Measurements from ENCODE around the gene PIK3R6. TPM values are rescaled to one million over a fixed set of nuclear protein-coding genes. Genes with fewer than 3 reads are reported as not detected.

Gene PIK3R6
- total RNA-seq, 2 donors from 2014 or later, result 1.1 to 2.1 TPM

DNA sequence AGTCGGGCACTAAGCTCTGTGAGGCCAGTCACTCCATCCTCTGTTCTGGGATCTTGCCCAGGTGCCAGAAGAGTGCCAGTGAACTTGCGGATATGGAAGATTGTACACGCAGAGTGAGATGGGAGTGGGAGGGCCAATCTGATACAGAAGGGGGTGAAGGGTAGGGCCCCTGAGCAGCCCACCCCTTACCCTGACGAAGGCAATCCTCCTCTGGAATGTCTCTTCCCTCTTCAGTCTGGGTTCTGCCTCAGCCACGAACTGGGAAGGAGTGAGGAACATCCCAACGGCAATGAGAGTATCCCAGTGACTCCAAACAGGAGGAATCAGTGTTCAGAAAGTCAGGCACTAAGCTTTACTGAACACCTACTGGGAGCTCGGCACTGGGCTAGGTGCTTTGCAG is 11.9 kb upstream of the PIK3R6 start:
- intact Hi-C loops (cut with DNase I), result no loop called here
- DNase-seq (ENCODE audit: low spot score), result no peak

DNA sequence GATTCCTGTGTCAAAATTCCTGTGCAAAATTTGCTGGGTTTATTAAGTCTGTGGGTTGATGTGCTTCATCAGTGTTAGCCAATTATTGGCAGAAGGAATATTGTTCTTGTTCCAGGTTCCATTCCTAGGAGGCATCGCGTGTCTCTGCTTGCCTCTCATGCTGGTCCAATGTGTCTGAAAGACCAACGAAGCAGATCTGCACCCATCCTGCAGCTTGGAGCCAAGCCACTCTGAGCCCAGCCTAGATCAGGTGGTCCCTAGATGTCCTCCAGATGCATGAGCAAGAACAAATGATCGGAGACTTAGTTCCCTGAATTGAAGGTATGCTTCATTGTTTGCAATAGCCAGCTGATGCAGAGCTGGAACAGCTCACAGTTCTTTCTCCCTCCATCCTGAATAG is 10.5 kb upstream of the PIK3R6 start:
- no peak for DNase-seq (ENCODE audit: low spot score)
- intact Hi-C loops (cut with DNase I), result no loop called here

DNA sequence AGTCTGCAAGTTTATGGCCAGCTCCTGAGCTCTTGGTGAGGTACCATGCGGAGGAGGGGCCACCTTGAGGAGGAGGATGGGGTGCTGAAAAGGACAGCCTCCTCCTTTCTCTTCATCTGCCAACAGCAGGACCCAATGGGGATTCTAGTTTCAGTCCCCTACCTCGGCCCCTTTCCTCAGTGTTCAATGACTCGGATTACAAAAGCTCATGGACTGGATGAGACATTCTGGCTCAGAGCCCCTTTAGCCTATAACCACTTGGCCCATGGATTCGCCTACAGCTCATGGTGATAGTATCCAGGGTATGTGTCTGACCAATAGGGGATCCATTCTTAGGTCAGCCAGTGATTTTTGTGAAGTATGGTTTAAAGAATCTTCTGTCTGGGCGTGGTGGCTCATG is 8.5 kb upstream of the PIK3R6 start:
- no peak for DNase-seq (ENCODE audit: low spot score)
- intact Hi-C loops (cut with DNase I), result no loop called here

DNA sequence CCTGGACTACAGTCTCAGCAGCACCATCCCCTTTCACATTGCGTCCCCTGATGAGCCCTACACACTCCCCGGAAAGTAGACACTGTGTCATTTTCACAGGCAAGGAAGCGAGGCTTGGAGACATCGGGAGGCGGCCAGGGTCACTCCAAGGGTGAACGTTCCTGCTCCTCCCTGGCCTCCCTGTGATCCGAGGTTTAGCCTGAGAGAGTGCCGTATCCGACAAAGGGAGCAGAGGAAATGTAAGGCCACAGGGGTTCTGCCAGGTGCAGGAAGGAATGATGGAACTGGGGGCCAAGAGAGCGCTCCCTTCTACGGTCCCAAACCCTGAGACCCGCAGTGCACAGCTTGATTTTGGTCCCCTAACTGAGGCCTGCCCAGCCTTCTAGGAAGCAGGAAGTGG is 8.0 kb upstream of the PIK3R6 start:
- intact Hi-C loops (cut with DNase I), result no loop called here
- no peak for DNase-seq (ENCODE audit: low spot score)

DNA sequence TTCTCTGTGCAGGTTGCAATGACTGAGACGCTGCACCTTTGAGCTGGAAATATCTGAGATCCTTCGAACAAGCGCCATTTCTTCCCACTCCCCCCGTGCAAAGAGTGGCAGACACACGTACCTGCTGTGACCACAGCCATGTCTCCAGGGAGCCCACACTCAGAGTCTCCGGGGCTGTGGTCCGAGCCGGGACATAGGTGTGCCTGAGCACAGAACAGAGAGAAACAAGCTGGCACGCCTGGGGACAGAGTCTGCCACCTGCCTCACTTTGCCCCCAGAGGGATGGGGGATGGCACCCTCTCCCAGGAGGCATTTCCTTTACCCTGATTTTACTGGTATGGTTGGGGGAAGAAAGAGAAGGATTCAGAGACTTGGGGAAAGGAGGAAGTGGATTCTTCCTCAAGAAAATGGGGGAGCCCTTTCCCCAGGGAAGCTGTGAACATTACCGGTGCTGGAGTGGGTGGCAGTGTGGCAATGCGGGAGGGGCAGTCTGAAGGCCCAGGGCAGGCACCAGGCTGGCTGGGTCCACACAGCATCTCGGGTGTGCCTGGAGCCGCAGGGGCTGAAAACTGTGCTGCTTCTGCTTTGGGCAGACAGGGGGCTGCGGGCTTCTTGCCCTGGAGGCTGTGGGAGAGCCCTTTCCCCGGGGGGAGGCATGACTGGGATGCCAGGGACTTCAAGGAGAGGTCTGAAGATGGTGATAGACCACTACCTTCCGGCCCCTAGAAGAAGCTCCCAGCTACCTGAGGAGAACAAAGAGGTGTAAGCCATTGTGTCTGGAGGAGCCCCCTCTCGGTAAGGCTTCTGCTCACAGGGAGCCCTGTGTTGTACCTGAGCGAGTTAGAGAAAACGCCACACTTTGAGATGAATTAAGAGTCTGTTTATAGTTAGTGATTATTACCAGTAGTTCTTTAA is 6.6 kb upstream of the PIK3R6 start:
- no peak for DNase-seq (ENCODE audit: low spot score)
- intact Hi-C loops (cut with DNase I), result no loop called here

DNA sequence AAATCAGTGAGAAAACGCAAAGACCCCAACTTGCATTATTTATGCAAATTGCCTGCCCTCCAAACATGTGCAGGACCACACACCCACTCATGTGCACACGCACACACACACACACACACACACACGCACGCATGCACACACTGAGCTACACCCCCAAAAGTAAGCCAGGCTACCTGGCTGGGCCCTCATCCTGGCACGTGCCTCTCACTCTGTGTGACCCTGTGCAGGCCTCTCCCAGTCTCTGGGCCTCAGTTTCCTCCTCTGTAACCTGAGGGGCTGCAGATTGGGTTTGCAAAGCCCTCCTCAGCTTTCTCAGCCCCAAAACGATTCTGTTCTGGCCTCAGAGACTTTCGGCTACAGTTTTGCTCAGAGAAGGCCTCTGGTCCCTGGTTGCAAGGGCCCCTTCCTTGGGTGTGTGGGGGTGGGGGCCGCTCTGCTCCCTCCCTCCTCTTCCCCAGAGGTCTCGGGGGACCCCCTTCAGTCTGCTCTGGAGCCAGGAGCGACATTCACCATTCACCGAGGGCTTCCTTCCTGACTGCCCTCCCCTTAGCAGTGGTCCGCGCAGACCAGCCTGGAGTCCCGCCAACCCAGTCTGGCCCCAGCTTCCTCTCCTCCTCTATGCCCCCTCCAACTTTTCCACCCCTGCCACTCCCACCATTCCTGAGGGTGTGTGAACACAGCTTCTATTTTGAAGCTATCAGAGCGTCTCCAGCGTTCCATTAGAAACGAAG is 5.4 kb upstream of the PIK3R6 start:
- no peak for DNase-seq (ENCODE audit: low spot score)
- intact Hi-C loops (cut with DNase I), result no loop called here

DNA sequence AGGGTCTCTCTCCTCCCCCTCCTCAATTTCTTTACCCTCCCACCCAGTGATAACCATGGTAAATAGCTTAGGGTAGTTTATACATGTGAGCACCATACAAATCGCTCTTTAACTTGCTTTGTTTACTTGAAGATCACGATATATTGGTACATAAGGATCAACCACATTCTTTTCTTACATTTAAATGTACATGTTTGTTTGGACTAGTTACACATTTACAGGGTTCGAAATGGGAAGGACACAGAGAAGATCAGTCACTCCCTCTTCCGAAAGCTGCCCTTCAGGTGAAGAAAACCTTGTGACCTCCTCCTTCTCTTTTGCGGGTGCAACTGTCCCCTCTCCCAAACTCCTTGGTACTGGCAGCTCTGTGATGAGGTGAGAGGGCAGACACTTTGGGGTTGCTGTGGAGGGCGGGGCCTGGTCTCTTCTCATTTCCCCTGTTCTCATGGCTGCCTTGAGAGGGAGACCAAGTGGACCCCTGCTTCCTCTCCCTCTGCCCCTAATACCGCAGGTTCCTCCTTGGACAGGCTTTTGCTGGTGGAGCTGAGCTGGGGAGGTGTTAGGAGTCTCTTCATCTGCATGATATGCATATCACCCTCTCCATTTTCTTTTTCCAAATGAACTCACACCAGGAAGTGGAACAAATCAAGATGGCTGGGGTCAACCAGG is 4.7 kb upstream of the PIK3R6 start:
- intact Hi-C loops (cut with DNase I), result no loop called here
- no peak for DNase-seq (ENCODE audit: low spot score)

DNA sequence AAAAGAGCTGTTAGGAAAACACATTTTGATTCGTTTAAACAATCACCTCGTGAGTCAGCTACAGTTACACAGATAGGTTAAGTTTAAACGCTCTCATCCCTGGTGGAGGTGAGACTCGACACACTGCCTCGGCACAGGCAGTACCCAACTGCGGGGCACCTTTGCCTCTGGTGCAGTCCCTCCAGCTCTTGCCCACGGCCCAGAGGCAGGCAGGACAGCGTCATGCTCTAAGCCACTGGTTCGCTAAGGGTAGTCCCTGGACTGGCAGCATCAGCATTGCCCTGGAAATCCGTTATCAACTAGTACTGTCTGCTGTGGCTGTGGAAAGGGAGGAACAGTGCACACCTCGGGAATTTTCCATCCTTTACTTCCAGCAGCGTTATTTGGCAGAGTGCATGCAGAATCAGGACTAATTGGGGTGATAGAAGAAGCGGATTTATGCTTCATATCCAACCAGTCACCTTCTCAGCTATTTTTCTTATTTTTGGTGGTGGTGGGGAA is 3.7 kb upstream of the PIK3R6 start:
- intact Hi-C loops (cut with DNase I), result no loop called here
- no peak for DNase-seq (ENCODE audit: low spot score)

DNA sequence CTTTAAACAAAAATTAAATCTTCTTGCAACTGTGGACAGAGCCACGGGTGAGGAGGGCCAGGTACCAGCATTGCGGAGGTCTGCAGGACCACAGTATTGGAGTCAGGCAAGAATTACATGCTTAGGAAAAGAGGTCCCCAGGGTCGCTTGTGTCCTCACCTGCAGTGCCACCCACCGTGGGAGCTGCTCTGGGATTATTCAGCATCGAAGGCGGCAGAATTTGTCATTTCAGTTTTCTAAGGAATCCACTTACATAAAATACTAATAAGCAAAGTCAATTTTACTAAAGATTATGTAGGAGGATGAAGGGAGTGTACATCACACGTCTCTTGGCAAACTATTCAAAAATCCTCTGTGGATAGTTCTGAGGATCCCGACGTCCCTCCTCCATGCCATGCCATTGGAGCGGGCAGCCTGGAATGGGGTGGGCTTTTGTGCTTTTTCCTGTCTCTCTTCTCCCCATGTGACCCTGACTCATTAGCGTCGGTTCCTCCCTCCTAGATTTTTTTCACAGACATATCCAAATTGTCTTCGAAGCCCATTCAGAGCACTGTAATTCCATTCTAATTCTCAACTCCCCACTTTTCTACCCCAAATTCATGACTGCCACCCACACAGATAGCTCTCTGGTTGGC is 3.0 kb upstream of the PIK3R6 start:
- intact Hi-C loops (cut with DNase I), result no loop called here
- no peak for DNase-seq (ENCODE audit: low spot score)

DNA sequence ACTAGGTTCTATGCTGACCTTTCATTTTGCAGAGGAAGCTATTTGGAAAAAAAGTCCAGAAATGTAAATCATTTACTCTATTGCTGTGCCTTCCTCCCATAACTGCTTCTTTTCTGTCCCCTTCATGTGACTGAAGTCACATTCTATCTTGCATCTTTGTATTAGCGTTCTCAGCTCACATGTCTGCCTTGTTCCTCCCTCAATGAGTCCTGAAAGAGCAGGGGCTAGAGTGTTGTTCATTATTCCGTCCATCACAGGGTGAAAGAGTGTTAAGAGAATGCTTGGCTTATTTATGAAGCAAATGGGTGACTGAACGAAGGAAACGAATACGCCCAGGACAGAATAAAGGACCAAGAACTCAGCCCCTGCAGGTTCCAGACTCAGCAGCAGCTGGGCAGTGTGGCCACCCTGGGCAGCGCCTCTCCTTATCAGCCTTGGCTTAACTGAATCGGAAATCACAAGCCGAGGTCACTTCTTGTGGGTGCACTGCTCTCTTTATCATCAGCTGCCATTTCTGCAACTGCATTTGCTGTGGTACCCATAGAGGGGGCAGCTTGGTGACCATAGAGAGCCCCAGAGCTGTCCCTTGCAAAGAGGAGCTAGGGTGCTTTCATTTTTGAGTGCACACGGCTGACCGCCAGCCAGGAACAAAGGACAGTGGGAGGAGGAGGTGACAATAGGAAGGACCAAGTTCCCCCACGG is 1.8 kb upstream of the PIK3R6 start:
- DNase-seq (ENCODE audit: low spot score), result no peak
- intact Hi-C loops (cut with DNase I), result no loop called here

DNA sequence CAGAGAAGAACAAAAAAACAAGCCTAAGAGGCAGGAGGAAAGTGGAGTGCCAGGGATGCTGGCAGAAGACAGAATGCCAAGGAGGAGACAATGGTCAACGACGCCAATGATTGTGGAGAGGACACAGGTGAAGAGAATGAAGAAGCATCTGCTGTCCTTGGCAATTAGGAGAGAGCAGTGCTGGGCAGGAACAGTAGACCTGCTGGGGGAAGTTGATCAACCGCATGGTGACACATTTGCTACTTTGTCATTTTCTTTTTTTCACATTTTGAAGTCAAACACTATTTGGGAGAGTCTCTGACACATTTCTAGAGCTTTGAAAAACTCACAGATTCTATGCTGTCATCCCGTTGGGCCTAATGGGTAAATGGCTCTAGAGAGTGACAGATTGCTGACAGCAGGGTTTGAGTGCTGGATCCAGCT is 1.1 kb upstream of the PIK3R6 start:
- DNase-seq (ENCODE audit: low spot score), result no peak
- intact Hi-C loops (cut with DNase I), result no loop called here

DNA sequence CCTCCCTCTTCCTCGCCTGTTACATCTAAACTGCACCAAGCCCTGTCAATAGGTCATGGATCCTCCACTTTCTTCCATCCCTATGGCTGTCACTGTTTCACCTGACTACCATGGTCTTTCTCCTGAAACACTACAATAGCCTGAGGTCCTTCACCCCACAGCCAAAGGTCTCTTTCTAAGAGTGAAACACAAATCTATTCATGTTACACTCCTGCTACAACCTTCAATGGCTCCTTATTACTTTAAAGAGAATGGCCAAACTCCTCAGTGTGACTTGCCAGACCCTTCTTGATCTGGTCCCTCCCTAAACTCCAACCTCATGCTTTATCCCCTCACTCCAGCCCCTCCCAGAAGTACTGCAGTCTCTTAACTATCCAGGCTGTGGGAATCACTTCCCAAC is 618 bp upstream of the PIK3R6 start:
- no peak for DNase-seq (ENCODE audit: low spot score)
- intact Hi-C loops (cut with DNase I), result no loop called here

DNA sequence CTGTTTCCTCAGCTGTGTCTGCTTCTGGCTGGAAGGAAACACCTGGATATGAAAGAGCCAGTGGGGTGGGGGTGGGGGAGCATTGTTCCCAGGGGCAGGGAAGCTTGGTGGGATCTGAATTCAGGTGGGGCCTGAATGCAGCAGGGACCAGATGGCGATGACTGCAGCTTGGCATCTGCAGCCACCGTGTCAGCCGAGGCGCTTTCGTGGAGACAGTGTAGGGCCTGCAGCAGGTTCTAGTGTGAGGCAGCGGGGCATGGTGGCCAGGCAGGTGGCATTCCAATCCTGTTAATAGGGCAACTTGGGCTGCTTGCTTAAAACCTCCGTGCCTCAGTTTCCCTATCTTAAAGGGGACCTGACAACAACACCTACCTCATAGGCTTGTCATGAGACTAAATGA is 1.7 kb downstream of the PIK3R6 start:
- DNase-seq (ENCODE audit: low spot score), result no peak
- intact Hi-C loops (cut with DNase I), result no loop called here

DNA sequence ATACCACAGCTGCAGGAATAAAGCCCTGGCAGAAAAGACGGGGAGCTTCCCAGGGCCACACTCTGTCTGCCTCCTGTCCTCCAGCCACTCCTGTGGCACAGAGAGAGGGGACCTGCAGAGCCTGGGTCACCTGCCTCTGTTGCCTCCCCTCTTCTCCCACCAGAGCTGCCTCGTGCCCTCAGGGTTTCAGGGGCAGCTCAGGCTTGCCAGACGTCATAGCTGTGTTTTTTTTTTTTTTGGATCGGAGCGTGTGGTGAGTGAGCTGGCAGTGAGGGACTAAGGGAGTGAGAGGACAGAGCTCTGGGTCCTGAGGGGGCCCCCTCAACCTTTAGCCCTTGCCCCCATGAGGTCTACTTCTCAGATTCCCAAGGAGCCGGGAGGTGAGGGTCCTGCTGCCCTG is 2.1 kb downstream of the PIK3R6 start:
- intact Hi-C loops (cut with DNase I), result no loop called here
- DNase-seq (ENCODE audit: low spot score), result no peak

DNA sequence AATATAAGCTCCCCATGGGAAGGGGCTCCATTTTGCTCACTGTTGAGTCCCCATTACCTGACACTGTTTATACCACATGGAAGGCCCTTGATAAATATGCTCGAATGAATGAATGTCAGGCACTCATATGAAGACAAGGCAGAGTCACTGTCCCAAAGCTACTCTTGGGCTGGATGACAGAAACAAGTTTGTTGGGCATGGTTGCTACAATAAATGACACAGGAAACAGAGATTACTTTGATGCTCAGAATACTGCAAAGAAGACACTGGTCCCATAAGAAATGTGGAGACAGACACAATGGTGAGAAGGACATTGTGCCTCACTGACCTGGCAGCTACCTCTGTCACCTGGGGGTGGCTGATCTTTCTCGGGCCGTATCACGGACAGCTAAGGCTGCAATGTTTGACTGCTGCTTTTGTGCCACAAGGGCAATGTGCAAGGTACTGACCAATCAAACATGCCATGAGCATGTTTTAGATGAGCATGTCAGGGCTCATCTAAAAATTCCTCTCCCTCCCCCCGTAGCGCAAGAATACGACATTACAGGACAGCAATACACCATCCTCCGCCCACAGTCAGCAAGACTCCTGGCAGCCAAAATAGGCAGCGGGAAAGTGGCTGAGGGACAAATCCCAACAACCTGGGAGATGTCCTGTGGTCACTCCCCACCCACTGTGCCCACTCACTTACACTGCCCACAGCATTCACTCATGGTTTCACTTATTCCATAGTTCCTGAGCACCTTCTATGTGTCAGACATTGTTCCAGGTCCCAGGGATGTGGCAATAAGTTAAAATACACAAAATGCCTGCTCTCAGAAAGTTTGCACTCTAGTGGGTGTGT is 5.0 kb downstream of the PIK3R6 start:
- intact Hi-C loops (cut with DNase I), result no loop called here
- no peak for DNase-seq (ENCODE audit: low spot score)

DNA sequence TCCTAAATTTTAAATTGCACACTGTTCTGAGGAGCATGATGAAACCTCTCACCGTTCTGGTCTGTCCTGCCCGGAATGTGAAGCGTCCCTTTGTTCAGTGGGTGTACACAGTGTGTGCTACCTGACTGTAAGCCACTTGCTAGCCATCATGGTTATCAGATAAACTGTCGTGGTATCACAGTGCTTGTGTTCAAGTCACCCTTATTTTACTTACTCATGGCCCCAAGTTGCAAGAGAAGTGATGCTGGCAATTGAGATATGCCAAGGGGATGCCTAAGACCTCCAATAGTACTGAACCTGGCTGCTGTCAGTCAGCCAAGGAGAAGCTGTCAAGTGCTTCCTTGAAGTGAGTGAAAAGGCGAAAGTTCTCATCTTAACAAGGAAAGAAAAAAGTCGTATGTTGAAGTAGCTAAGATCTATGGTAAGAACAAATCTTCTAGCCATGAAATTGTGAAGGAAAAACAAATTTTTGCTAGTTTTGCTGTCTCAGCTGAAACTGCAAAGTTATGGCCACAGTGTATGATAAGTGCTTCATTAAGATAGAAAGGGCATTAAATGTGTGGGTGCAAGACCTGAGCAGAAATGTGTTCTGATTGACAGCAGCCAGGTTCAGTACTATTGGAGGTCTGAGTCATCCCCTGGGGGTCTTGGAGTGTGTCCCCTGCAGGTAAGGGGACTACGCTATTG is 5.8 kb downstream of the PIK3R6 start:
- intact Hi-C loops (cut with DNase I), result no loop called here
- no peak for DNase-seq (ENCODE audit: low spot score)

DNA sequence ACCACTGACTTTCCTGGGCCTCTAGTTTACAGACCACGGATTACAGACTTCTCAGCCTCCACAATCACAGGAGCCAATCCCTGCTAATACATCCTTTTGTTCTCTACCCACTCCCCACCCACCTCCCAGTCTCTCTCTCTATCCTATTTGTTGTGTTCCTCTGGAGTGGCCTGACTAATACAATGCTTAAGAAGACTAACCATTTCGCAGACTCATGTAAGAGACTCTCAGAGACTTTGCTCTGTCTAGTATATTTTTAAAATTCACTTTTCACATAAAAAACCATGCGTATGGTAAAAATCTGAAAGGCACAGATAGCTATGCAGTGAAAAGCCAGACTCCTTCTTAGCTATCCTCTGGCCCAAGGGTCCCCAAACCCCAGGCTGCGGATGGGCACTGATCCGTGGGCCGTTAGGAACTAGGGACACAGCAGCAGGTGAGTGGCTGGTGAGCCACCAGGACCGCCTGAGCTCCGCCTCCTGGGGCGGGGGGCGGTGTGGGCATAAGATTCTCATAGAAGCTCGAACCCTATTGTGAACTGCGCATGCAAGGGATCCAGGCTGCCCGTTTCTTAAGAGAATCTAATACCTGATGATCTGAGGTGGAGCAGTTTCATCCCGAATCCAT is 7.6 kb downstream of the PIK3R6 start:
- DNase-seq (ENCODE audit: low spot score), result no peak
- intact Hi-C loops (cut with DNase I), result no loop called here
